ENCODE data around the gene FLACC1.

DNA sequence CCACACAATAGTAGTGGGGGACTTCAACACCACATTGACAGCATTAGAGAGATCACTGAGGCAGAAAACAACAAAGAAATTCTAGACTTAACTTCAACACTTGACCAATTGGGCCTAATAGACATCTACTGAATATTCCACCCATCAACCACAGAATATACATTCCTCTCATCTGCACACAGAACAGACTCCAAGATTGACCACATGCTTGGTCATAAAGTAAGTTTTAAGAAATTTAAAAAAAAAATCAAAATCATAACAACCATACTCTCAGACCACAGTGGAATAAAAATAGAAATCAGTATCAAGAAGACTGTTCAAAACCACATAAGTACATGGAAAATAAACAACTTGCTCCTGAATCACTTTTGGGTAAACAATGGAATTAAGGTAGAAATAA lies 9.0 kb upstream of the FLACC1 start:
- TF ChIP-seq, protein P1, sequence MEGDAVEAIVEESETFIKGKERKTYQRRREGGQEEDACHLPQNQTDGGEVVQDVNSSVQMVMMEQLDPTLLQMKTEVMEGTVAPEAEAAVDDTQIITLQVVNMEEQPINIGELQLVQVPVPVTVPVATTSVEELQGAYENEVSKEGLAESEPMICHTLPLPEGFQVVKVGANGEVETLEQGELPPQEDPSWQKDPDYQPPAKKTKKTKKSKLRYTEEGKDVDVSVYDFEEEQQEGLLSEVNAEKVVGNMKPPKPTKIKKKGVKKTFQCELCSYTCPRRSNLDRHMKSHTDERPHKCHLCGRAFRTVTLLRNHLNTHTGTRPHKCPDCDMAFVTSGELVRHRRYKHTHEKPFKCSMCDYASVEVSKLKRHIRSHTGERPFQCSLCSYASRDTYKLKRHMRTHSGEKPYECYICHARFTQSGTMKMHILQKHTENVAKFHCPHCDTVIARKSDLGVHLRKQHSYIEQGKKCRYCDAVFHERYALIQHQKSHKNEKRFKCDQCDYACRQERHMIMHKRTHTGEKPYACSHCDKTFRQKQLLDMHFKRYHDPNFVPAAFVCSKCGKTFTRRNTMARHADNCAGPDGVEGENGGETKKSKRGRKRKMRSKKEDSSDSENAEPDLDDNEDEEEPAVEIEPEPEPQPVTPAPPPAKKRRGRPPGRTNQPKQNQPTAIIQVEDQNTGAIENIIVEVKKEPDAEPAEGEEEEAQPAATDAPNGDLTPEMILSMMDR (IDR thresholded peaks at IDR 0.05): no peak
- no peak for TF ChIP-seq EZH2 (IDR thresholded peaks at IDR 0.05; ENCODE audit: borderline replicate concordance, insufficient read depth, low read depth, low read length, poor library complexity, severe bottlenecking)

Measured in B cell (primary cell).